ENCODE data around the gene CWC15. TPM values are rescaled to one million over a fixed set of nuclear protein-coding genes. Genes with fewer than 3 reads are reported as not detected.
A peak's percentile ranks its signal among the peaks of the same experiment; 100 is the strongest.

The CWC15 gene
- total and polyA plus RNA-seq, 10 of the 15 experiments (the other 5 are each of a cell fraction or from before 2014, with no cell fraction given): 43.3 to 142 (median 75.1) TPM

DNA sequence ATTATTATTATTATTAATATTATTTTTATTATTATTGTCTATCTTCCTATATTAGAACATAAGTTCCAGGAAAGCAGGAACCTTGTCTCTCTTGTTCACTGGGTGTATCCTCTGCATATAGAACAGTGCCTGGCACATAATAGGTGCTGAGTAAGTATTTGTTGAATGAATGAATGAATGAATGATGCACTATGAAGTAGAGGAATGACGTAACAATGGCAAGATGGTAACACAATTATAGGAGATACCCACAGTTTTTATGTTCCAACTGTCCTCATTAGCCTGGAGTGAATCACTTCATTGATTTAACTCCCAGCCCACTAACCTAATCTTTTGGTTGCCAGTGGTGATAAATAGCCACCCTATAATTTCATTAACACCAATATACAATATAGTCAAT lies 2.2 kb upstream of the CWC15 start:
- H3K79me2 ChIP-seq (ENCODE audit: control insufficient read depth, insufficient read depth, low read length): peaks cover 21% of the 10 kb centered on the region
- ChIA-PET SMC1A (ENCODE audit: uncharacterized antibody, unreplicated experiment) (interaction anchor here (0.7 to 2.6 kb wide), 8 partner anchors 9 to 173 kb away, joined by 3 to 12 read pairs (median 3); no protein-coding TSS in a partner anchor), RAD21 (ENCODE audit: unreplicated experiment) (interaction anchor here (1.1 to 2.0 kb wide), 3 partner anchors 89 to 254 kb away, joined by 3 to 5 read pairs (median 4); no protein-coding TSS in a partner anchor), POLR2A (interaction anchor here (1.2 kb wide), 1 partner anchor 115 kb away, joined by 3 read pairs; no protein-coding TSS in a partner anchor), CTCF (interaction anchor here (0.6 to 3.3 kb wide), 6 partner anchors 11 to 472 kb away, joined by 3 to 18 read pairs (median 4); partner anchors contain the start of gene SRSF8)
- intact Hi-C loops (cut with micrococcal nuclease; ENCODE audit: unreplicated experiment): loop anchor here (5.0 kb wide), 1 partner anchor 92 kb away; the partner anchor contains the start of gene SRSF8
- no peak overlapping the region for H3K4me2 ChIP-seq (ENCODE audit: control insufficient read depth, insufficient read depth)
- ATAC-seq (no peak), DNase-seq (ENCODE audit: low read depth, low spot score) (no peak), FAIRE-seq (no peak)
- BruUV-seq (replicated peaks): no TSS peak
- H3K9me3 ChIP-seq (replicated peaks; ENCODE audit: control insufficient read depth, insufficient read depth, low read length): no peaks in the 10 kb centered on the region
- no peak overlapping the region for H3K4me3 ChIP-seq
- no peaks in the 10 kb centered on the region for H3K36me3 ChIP-seq (ENCODE audit: control insufficient read depth in 2 of 2, insufficient read depth in 2 of 2, low read length in 1 of 2)
- no peak for TF ChIP-seq CEBPB (IDR thresholded peaks at IDR 0.05; ENCODE audit: borderline replicate concordance in 1 of 2, low read depth in 2 of 2, low read length in 2 of 2)
- TF ChIP-seq ZNF24 (IDR thresholded peaks at IDR 0.05): peak; percentile 90
- TF ChIP-seq RBBP5 (conservative IDR thresholded peaks at IDR 0.05): no peak
- H4K20me1 ChIP-seq (ENCODE audit: control insufficient read depth, insufficient read depth): no peaks in the 10 kb centered on the region
- H3K27ac ChIP-seq (ENCODE audit: control insufficient read depth, insufficient read depth): no peak overlapping the region
- no peak overlapping the region for H3K9ac ChIP-seq (ENCODE audit: control insufficient read depth, insufficient read depth, low read length)
- H3K27me3 ChIP-seq (replicated peaks in 1 of 2; ENCODE audit: control insufficient read depth in 2 of 2, insufficient read depth in 2 of 2, low read length in 1 of 2): no peaks in the 10 kb centered on the region
- WGBS (ENCODE audit: insufficient coverage, insufficient replicate concordance, low lambda C conversion rate, missing lambda C conversion rate): 82% methylated on average over 1 of the region's 1 CpG
- H3K4me1 ChIP-seq (ENCODE audit: control insufficient read depth, insufficient read depth, low read length): no peaks in the 10 kb centered on the region
- H2AFZ ChIP-seq (ENCODE audit: control insufficient read depth, low read depth, low read length): peak overlapping the region; percentile 56
- in situ Hi-C loops (cut with MboI): no loop called here

DNA sequence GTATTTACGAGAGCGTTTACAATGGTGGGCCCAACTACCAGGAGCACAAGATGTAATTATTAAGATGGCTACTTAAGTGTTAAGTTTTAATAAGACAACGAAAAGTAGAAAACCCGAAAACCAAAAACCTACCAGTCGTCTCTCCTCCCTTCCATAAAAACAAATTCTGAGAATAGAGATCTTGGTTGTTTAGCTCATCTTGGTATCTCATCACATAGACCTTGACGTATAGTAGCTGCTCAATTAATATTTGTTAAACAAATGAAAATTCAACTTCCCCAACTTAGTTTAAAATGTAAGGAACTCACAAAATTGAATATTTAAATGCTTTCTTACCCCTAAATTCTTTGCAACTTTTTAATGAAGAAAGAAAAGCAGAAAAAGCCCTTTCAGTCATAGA lies 822 bp upstream of the CWC15 start:
- H3K4me3 ChIP-seq: peak overlapping the region; percentile 95
- peak overlapping the region; percentile 96 for H2AFZ ChIP-seq (ENCODE audit: control insufficient read depth, low read depth, low read length)
- no TSS peak for BruUV-seq (replicated peaks)
- peak overlapping the region; percentile 59 for H3K4me2 ChIP-seq (ENCODE audit: control insufficient read depth, insufficient read depth)
- SMC1A ChIA-PET (ENCODE audit: uncharacterized antibody, unreplicated experiment): interaction anchor here (0.8 to 2.2 kb wide), 4 partner anchors 8 to 764 kb away, joined by 3 to 7 read pairs (median 6); no protein-coding TSS in a partner anchor
- POLR2A ChIA-PET: interaction anchor here (1.0 kb wide), 1 partner anchor 112 kb away, joined by 3 read pairs; no protein-coding TSS in a partner anchor
- no peaks in the 10 kb centered on the region; a peak in 1 of 4 replicates for H3K36me3 ChIP-seq (ENCODE audit: control insufficient read depth in 2 of 2, insufficient read depth in 2 of 2, low read length in 1 of 2)
- no peaks in the 10 kb centered on the region for H3K9me3 ChIP-seq (replicated peaks; ENCODE audit: control insufficient read depth, insufficient read depth, low read length)
- RAD21 ChIA-PET (ENCODE audit: unreplicated experiment): interaction anchor here (1.5 to 2.9 kb wide), 2 partner anchors 93 to 169 kb away, joined by 4 to 21 read pairs; partner anchors contain the start of gene SRSF8
- DNase-seq (ENCODE audit: low read depth, low spot score) (no peak), ATAC-seq (no peak), FAIRE-seq (no peak)
- TF ChIP-seq MTA2 (IDR thresholded peaks at IDR 0.05; ENCODE audit: low read depth): no peak
- no peak for TF ChIP-seq NFIC (IDR thresholded peaks at IDR 0.05; ENCODE audit: low read depth, low read length)
- no peak for TF ChIP-seq YBX1 (IDR thresholded peaks at IDR 0.05)
- H3K9ac ChIP-seq (ENCODE audit: control insufficient read depth, insufficient read depth, low read length): peak overlapping the region; percentile 88
- no peaks in the 10 kb centered on the region for H4K20me1 ChIP-seq (ENCODE audit: control insufficient read depth, insufficient read depth)
- CTCF ChIA-PET: interaction anchor here (0.9 to 3.3 kb wide), 5 partner anchors 12 to 731 kb away, joined by 3 to 18 read pairs (median 8); partner anchors contain the start of gene SRSF8
- intact Hi-C loops (cut with micrococcal nuclease; ENCODE audit: unreplicated experiment): no loop called here
- in situ Hi-C loops (cut with MboI): no loop called here
- peaks cover 21% of the 10 kb centered on the region for H3K79me2 ChIP-seq (ENCODE audit: control insufficient read depth, insufficient read depth, low read length)
- no peaks in the 10 kb centered on the region for H3K4me1 ChIP-seq (ENCODE audit: control insufficient read depth, insufficient read depth, low read length)
- H3K27ac ChIP-seq (ENCODE audit: control insufficient read depth, insufficient read depth): peak overlapping the region; percentile 78; the same call in 1 of the 2 replicates
- WGBS (ENCODE audit: insufficient coverage, insufficient replicate concordance, low lambda C conversion rate, missing lambda C conversion rate): 17% methylated on average over 6 of the region's 6 CpGs
- H3K27me3 ChIP-seq (replicated peaks in 1 of 2; ENCODE audit: control insufficient read depth in 2 of 2, insufficient read depth in 2 of 2, low read length in 1 of 2): no peaks in the 10 kb centered on the region
